Brain microvascular endothelial cell (primary cell): ENCODE measurements around the gene THSD4.

ENCODE experiments used
- DNase-seq: peaks from one replicate; pipeline ENCODE4 v3.0.0-alpha.2; 2020
- H3K27ac ChIP-seq: fragments of 250-450 bp; sonication (Bioruptor Pico); 2 replicates; pipeline ENCODE4 v1.5.1; 2020; ENCODE audit warnings: mild to moderate bottlenecking, moderate library complexity
- H3K27me3 ChIP-seq: fragments of 250-450 bp; sonication (Bioruptor Pico); replicated peaks from 2 replicates; pipeline ENCODE4 v1.5.1; 2020; ENCODE audit warnings: mild to moderate bottlenecking
- H3K36me3 ChIP-seq: fragments of 250-450 bp; sonication (Bioruptor Pico); replicated peaks from 2 replicates; pipeline ENCODE4 v1.5.1; 2020; ENCODE audit warnings: mild to moderate bottlenecking
- H3K4me3 ChIP-seq: 2 replicates; pipeline ENCODE4 v1.5.1; 2011; ENCODE audit warnings: low read depth, mild to moderate bottlenecking, control low read depth, low read length, moderate library complexity
- in situ Hi-C: cut with HindIII; loops from 2 replicates; pipeline ENCODE4 v1.10.0; 2017; ENCODE audit warnings: low sequenced_read_pairs, low pct_ligation_motif_present
- TF ChIP-seq, protein P1 (sequence below): IDR thresholded peaks from 2 replicates; pipeline ENCODE4 v1.5.1; 2011; ENCODE audit warnings: low read depth, mild to moderate bottlenecking, moderate library complexity, low read length, control low read depth, inconsistent platforms; ENCODE audit errors: missing control alignments

The THSD4 gene

DNA sequence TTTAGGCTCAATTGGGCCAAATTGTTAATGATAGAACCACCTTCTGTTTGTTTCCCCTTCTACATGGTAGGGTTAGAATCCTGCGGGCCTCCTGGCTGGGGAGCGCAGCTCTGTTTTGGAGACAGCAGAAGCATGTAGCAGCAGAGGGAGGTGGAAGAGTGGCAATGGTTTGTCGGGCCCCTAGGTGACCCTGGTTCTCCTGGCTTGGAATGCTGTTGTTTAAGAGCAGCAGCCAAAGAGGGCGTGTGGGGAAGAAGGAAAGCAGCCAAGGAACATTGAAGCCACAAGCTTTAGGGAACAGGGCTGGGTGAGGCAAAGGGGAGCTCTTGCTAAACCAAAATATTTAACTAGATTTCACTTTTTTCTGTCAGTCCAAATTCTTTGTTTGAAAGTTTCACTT is 481.4 kb downstream of the THSD4 start:
- DNase-seq, result no peak
- no peak overlapping the region for H3K4me3 ChIP-seq
- no peaks in the 10 kb centered on the region for H3K27me3 ChIP-seq
- no peak overlapping the region for H3K27ac ChIP-seq
- no peaks in the 10 kb centered on the region for H3K36me3 ChIP-seq
- TF ChIP-seq, protein P1, sequence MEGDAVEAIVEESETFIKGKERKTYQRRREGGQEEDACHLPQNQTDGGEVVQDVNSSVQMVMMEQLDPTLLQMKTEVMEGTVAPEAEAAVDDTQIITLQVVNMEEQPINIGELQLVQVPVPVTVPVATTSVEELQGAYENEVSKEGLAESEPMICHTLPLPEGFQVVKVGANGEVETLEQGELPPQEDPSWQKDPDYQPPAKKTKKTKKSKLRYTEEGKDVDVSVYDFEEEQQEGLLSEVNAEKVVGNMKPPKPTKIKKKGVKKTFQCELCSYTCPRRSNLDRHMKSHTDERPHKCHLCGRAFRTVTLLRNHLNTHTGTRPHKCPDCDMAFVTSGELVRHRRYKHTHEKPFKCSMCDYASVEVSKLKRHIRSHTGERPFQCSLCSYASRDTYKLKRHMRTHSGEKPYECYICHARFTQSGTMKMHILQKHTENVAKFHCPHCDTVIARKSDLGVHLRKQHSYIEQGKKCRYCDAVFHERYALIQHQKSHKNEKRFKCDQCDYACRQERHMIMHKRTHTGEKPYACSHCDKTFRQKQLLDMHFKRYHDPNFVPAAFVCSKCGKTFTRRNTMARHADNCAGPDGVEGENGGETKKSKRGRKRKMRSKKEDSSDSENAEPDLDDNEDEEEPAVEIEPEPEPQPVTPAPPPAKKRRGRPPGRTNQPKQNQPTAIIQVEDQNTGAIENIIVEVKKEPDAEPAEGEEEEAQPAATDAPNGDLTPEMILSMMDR, result no peak
- in situ Hi-C loops, result no loop called here

DNA sequence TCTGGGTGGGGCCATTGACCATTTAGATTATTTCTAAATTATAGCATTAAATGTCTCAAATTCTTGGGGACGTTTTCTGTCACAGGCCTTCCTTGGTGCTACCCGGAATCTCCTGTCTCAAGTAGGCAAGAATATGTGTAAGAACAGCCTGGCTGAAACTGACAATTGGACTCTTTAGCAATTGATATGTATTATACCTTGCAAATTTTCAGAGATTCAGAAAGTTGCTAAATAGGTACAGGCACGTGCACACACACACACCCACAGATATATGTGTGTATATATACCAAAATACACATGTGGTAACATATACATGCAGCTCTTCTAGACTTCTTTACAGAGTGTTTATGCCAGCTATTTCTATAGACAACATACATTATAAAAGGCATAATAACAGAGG is 481.9 kb downstream of the THSD4 start:
- TF ChIP-seq, protein P1, result no peak
- no peak for DNase-seq
- Histone ChIP-seq H3K27me3 (no peaks in the 10 kb centered on the region), H3K27ac (no peak overlapping the region), H3K36me3 (no peaks in the 10 kb centered on the region), H3K4me3 (no peak overlapping the region)
- in situ Hi-C loops, result no loop called here

DNA sequence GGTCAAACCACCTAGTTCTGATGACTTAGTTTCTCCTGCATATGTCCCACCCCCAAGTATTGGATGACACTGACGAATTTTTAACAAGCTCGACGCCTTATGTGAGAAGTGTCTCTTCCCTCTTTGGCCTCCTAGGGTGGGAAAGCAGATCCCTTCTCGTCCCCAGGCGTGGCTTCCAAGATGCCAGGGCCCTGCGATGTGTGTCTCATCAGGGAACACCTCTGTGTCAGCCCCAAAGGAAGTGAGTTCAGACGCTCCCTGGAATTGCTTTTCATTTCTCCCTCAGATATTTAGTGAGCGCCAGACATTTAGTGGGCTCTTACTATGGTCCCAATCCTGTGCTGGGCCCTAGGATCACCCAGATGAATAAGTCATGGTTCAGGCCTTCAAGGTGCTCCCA is 482.4 kb downstream of the THSD4 start:
- Histone ChIP-seq H3K27me3 (no peaks in the 10 kb centered on the region), H3K27ac (no peak overlapping the region), H3K4me3 (no peak overlapping the region), H3K36me3 (no peaks in the 10 kb centered on the region)
- TF ChIP-seq, protein P1, result no peak
- in situ Hi-C loops, result no loop called here
- no peak for DNase-seq

DNA sequence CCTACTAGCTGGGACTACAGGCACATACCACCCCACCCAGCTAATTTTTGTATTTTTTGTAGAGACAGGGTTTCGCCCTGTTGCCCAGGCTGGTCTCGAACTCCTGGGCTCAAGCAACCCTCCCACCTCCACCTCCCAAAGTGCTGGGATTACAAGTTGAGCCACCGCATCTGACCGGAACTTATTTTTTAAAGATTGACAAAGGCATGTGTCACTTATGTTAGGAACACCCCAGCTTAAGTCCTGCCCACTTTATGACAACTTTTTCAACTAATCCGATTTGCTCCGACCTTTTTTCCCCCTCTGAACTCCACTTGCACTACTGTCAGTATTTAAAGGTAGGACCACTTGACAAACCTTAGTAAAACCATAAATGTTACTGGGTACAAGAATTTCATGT is 483.5 kb downstream of the THSD4 start:
- TF ChIP-seq, protein P1, result no peak
- H3K36me3 ChIP-seq, result no peaks in the 10 kb centered on the region
- no peaks in the 10 kb centered on the region for H3K27me3 ChIP-seq
- H3K4me3 ChIP-seq, result no peak overlapping the region
- in situ Hi-C loops, result no loop called here
- no peak overlapping the region for H3K27ac ChIP-seq
- no peak for DNase-seq

DNA sequence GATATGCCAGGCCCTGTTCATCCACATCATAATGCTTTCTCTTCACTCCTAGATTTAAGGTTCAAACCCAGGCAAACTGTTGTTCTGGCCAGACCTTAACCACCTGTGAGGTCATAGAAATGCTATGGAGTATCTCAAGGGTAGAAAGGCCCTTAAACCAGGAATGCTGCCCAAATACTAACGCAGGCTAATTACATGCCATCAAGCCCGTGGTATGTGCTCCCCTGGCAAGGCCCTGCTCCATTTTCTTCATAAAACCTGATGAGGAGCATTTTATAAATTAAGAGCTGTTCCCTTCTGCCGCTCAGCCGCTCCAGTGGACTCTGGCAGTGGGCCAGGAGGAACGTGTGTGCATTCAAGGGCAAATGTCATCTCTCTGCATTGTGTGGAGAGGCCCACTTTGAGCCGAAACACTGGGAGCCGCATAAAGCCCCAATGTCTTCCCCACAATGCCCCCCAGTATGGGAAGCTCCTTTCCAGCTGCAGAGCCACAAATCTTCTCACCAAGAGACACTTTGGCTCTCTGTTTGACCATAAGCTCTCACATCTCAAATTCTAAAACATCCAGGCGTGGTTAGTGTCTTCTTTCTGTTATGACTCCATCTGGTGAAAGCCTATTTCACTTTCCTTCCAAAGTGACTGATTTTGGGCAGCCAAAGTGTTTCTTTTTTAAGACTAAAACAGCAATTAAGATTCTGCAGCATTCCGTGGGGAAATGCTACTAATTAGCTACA is 484.3 kb downstream of the THSD4 start:
- Histone ChIP-seq H3K27ac (no peak overlapping the region), H3K4me3 (no peak overlapping the region), H3K27me3 (no peaks in the 10 kb centered on the region), H3K36me3 (no peaks in the 10 kb centered on the region)
- TF ChIP-seq, protein P1, result no peak
- in situ Hi-C loops, result no loop called here
- no peak for DNase-seq

DNA sequence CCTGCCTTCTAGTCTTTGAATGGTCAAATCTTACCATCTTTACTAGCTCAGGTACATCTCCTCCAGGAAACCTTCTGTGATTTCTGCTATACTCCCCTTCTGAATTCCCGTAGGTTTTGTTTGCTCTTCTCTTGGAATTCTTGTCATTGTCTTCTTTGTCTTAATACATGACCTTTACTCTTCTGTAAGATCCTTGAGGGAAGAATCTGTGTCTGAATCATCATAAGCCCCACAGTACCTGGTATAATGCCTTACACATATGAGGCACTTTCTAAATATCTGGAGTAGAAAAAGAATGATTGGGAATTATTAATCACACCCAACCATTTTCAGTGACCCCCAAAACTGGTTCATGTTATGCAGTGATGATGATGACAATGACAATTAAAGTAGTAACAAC is 485.0 kb downstream of the THSD4 start:
- Histone ChIP-seq H3K4me3 (no peak overlapping the region), H3K27me3 (no peaks in the 10 kb centered on the region), H3K36me3 (no peaks in the 10 kb centered on the region), H3K27ac (no peak overlapping the region)
- TF ChIP-seq, protein P1, result no peak
- DNase-seq, result no peak
- in situ Hi-C loops, result no loop called here
